Neuronal stem cell (in vitro differentiated cells): Measurements from ENCODE around the gene TNNT3.
A peak's percentile ranks its signal among the peaks of the same experiment; 100 is the strongest.
"Not testable (repeated sequence)": the region's sequence is repeated elsewhere in the genome, so short reads cannot be mapped to it uniquely, and the experiment has no call there.

Source experiments
- DNase-seq: peaks from one replicate; pipeline ENCODE4 v3.0.0-alpha.2; 2013; ENCODE audit warnings: low spot score
- H2AFZ ChIP-seq: one replicate; pipeline ENCODE4 v1.6.1; 2013; ENCODE audit warnings: mild to moderate bottlenecking, low read length, inconsistent platforms
- H2AK5ac ChIP-seq: 2 replicates; pipeline ENCODE4 v1.6.1; 2013; ENCODE audit warnings: low read depth, mild to moderate bottlenecking, inconsistent platforms, low read length, moderate library complexity, mixed read lengths
- H2BK120ac ChIP-seq: 2 replicates; pipeline ENCODE4 v1.6.1; 2013; ENCODE audit warnings: low read depth, mild to moderate bottlenecking, inconsistent platforms, low read length, moderate library complexity, mixed read lengths
- H2BK12ac ChIP-seq: one replicate; pipeline ENCODE4 v1.6.1; 2013; ENCODE audit warnings: low read length, inconsistent platforms
- H2BK15ac ChIP-seq: 2 replicates; pipeline ENCODE4 v1.6.1; 2013; ENCODE audit warnings: mild to moderate bottlenecking, low read length, inconsistent platforms, mixed read lengths
- H2BK5ac ChIP-seq: one replicate; pipeline ENCODE4 v1.6.1; 2013; ENCODE audit warnings: inconsistent platforms, mild to moderate bottlenecking, low read length, moderate library complexity
- H3K14ac ChIP-seq: one replicate; pipeline ENCODE4 v1.6.1; 2013; ENCODE audit warnings: low read length, inconsistent platforms
- H3K18ac ChIP-seq: 2 replicates; pipeline ENCODE4 v1.6.1; 2013; ENCODE audit warnings: low read length, inconsistent platforms
- H3K23ac ChIP-seq: 2 replicates; pipeline ENCODE4 v1.6.1; 2013; ENCODE audit warnings: low read depth, mild to moderate bottlenecking, mixed read lengths, low read length, inconsistent platforms; ENCODE audit not compliant: poor library complexity
- H3K27ac ChIP-seq: replicated peaks from 3 replicates; pipeline ENCODE4 v1.5.1; 2013; ENCODE audit warnings: low read length, inconsistent platforms
- H3K27me3 ChIP-seq, 3 experiments: 2 replicates each; pipeline ENCODE4 v1.6.1; 2013; ENCODE audit warnings: low read length in 3 of 3, mild to moderate bottlenecking in 2 of 3, inconsistent platforms in 1 of 3, low read depth in 1 of 3, mixed read lengths in 1 of 3, moderate library complexity in 1 of 3; ENCODE audit not compliant: control insufficient read depth in 3 of 3, insufficient read depth in 3 of 3
- H3K36me3 ChIP-seq, 2 donors: replicated peaks in 1 of 2; 2 replicates each; pipeline ENCODE4 v1.6.1; 2013; ENCODE audit warnings: low read length in 2 of 2; ENCODE audit not compliant: control insufficient read depth in 2 of 2, insufficient read depth in 2 of 2
- H3K4ac ChIP-seq: 2 replicates; pipeline ENCODE4 v1.6.1; 2013; ENCODE audit warnings: inconsistent platforms, mild to moderate bottlenecking, low read length, moderate library complexity
- H3K4me1 ChIP-seq, 2 donors: 1 replicate in 1 of 2; 2 replicates in 1 of 2; pipeline ENCODE4 v1.6.1; 2013; ENCODE audit warnings: low read length in 2 of 2, low read depth in 1 of 2; ENCODE audit not compliant: control insufficient read depth in 2 of 2, insufficient read depth in 1 of 2
- H3K4me2 ChIP-seq: one replicate; pipeline ENCODE4 v1.6.1; 2013; ENCODE audit warnings: mild to moderate bottlenecking, low read length, inconsistent platforms; ENCODE audit not compliant: insufficient read depth, poor library complexity, severe bottlenecking
- H3K4me3 ChIP-seq, 2 donors: 2 replicates each; pipeline ENCODE4 v1.5.1; 2013; ENCODE audit warnings: low read length in 2 of 2, mild to moderate bottlenecking in 2 of 2, inconsistent platforms in 1 of 2, moderate library complexity in 1 of 2
- H3K79me1 ChIP-seq: one replicate; pipeline ENCODE4 v1.6.1; 2013; ENCODE audit warnings: low read depth, mild to moderate bottlenecking, inconsistent platforms, low read length, moderate library complexity
- H3K9ac ChIP-seq: one replicate; pipeline ENCODE4 v1.6.1; 2013; ENCODE audit warnings: mild to moderate bottlenecking, low read depth, low read length, inconsistent platforms; ENCODE audit not compliant: poor library complexity
- H3K9me3 ChIP-seq, 2 donors: replicated peaks in 1 of 2; 2 replicates each; pipeline versions ENCODE3 to v1.6.1; 2013; ENCODE audit warnings: low read length in 2 of 2, mild to moderate bottlenecking in 2 of 2, inconsistent platforms in 1 of 2, low read depth in 1 of 2, mixed read lengths in 1 of 2, moderate library complexity in 1 of 2; ENCODE audit not compliant: control insufficient read depth in 2 of 2, insufficient read depth in 1 of 2
- H4K8ac ChIP-seq: one replicate; pipeline ENCODE4 v1.6.1; 2013; ENCODE audit warnings: low read depth, mild to moderate bottlenecking, inconsistent platforms, low read length, moderate library complexity
- H4K91ac ChIP-seq: one replicate; pipeline ENCODE4 v1.6.1; 2013; ENCODE audit warnings: low read length, low read depth, mild to moderate bottlenecking, inconsistent platforms; ENCODE audit not compliant: poor library complexity
- WGBS, 2 donors: extraction: QIAGEN DNeasy Blood & Tissue Kit; methylation state at CpG; one replicate each; pipeline ENCODE4 v1.1.7; 2013; ENCODE audit warnings: missing lambda C conversion rate in 2 of 2, mixed read lengths in 1 of 2; ENCODE audit not compliant: insufficient read length in 2 of 2, insufficient replicate concordance in 1 of 2; ENCODE audit errors: extremely low coverage in 2 of 2; 5-methylcytosine and 5-hydroxymethylcytosine counted together

The TNNT3 gene

DNA sequence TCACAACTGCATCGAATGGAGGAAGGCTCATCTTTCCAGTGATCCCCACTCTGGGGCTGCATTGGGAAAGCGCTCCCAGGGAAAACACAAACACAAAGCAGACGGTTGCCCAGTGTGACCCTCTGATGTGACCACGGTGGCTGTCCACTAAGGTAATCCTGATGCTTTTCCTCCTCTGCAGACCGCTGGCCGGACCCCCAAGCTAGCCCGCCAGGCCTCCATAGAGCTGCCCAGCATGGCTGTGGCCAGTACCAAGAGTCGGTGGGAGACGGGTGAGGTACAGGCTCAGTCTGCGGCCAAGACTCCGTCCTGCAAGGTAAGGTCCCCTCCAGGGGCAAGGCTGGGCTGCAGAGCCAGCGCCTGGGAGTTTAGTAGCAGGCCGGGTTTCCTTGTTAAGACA is 33.0 kb upstream of the TNNT3 start:
- H3K36me3 ChIP-seq, H3K9ac ChIP-seq, H3K23ac ChIP-seq, H3K4me2 ChIP-seq, H2BK120ac ChIP-seq, H3K18ac ChIP-seq, DNase-seq, H3K79me1 ChIP-seq, H4K91ac ChIP-seq, H3K9me3 ChIP-seq, H3K14ac ChIP-seq, H3K4me3 ChIP-seq, H3K4me1 ChIP-seq, H2AFZ ChIP-seq, H2BK12ac ChIP-seq, H2BK15ac ChIP-seq, H3K27ac ChIP-seq, H4K8ac ChIP-seq, H2AK5ac ChIP-seq, H3K4ac ChIP-seq, H2BK5ac ChIP-seq: not testable (repeated sequence)
- H3K27me3 ChIP-seq = peaks cover 0 to 27% (median 5%) of the 10 kb centered on the region in 3 experiments
- no CpG with 5 or more reads among the region's 13 CpGs for WGBS, 2 donors

DNA sequence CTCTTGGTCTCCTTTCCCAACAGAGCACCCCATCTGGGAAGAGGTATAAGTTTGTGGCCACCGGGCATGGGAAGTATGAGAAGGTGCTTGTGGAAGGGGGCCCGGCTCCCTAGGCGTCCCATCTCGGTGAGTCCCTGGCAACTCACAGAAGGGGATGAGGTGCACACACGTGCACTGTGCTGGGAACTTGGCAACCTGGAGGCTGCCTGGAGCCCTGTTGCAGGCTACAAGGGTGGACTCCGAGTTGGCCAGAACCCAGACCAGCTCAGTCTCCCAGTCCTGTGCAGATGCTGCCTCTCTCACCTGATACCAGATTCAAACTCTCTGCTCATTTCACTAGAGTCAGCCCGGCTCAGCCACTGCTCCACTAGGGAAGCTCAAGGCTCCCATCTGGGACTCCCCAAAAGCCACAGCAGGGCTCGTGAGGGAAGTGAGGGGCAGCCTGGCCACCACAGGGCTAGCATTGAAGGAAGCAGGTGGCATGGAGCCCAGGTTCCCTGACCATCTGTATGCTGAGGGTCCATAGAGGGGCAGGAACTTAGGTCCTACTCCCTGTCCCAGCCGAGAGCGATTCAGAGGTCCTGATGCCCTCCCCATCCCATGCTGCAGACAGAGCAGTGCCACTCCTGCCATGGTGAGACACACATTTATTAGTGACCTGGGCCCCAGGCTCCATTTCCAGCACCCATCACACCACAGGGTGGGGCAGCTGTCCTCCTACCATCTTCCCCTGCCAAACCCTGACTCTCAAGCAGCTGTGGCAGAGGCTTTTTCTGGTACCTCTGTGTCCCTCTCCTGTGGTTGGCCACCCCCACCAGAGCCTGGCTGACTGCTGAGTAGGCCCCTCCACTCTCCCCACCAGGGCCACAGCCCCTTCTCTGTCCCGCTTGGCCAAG is 31.8 kb upstream of the TNNT3 start:
- no CpG with 5 or more reads among the region's 11 CpGs for WGBS, 2 donors

DNA sequence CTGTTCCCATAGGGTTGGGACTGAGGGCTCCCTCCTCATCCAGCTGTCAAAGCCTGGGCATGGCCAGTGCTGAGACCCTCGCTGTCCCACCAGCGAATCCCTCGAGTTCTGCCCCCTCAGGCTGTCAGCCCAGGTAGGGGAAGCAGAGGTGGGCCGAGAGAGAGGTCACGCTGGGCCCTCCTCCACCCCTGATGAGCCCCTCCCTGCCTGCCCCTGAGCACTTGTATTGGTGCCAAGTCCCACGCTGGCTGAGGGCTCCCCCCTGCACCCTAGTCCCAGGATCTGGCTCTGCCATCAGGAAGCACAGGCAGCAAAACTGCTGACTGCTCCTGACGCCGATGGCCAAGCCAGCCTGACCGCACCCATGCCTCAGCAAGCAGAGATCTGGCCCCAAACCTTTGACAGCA is 31.2 kb upstream of the TNNT3 start:
- Histone ChIP-seq H4K91ac (peak overlapping the region; percentile 72), H3K9me3 (no peaks in the 10 kb centered on the region), H3K14ac (peak overlapping the region; percentile 82), H2BK15ac (peak overlapping the region; percentile 94), H3K79me1 (no peaks in the 10 kb centered on the region), H2BK5ac (peak overlapping the region; percentile 90), H4K8ac (no peak overlapping the region), H3K23ac (peak overlapping the region; percentile 60), H2AK5ac (peak overlapping the region; percentile 53), H2AFZ (no peak overlapping the region), H2BK12ac (peak overlapping the region; percentile 90), H3K4me3 (no peak overlapping the region), H2BK120ac (no peak overlapping the region), H3K4me2 (no peak overlapping the region), H3K4me1 (no peaks in the 10 kb centered on the region), H3K27ac (no peak overlapping the region), H3K27me3 (peaks cover 0 to 26% (median 5%) of the 10 kb centered on the region in 3 experiments), H3K9ac (peak overlapping the region; percentile 72), H3K4ac (no peak overlapping the region), H3K36me3 (no peaks in the 10 kb centered on the region), H3K18ac (peak overlapping the region; percentile 38)
- no peak for DNase-seq
- no CpG with 5 or more reads among the region's 9 CpGs for WGBS, 2 donors

More for the DNA sequence above, 31.8 kb upstream of the TNNT3 start:
- Histone ChIP-seq H3K79me1 (no peaks in the 10 kb centered on the region), H2BK120ac (no peak overlapping the region), H3K18ac (peak overlapping the region; percentile 28), H3K9me3 (no peaks in the 10 kb centered on the region), H2AK5ac (peak overlapping the region; percentile 46), H3K36me3 (no peaks in the 10 kb centered on the region), H3K9ac (no peak overlapping the region), H2BK15ac (peak overlapping the region; percentile 94), H3K4ac (no peak overlapping the region), H3K4me1 (peaks cover 0 to 3% of the 10 kb centered on the region in 2 donors), H3K4me2 (no peak overlapping the region), H2BK5ac (peak overlapping the region; percentile 90), H3K27ac (no peak overlapping the region), H2AFZ (no peak overlapping the region), H3K4me3 (no peak overlapping the region), H4K91ac (peak overlapping the region; percentile 72), H3K23ac (peak overlapping the region; percentile 60), H4K8ac (peak overlapping the region; percentile 96), H3K27me3 (peaks cover 0 to 27% (median 5%) of the 10 kb centered on the region in 3 experiments), H3K14ac (peak overlapping the region; percentile 82), H2BK12ac (peak overlapping the region; percentile 63)
- no peak for DNase-seq

DNA sequence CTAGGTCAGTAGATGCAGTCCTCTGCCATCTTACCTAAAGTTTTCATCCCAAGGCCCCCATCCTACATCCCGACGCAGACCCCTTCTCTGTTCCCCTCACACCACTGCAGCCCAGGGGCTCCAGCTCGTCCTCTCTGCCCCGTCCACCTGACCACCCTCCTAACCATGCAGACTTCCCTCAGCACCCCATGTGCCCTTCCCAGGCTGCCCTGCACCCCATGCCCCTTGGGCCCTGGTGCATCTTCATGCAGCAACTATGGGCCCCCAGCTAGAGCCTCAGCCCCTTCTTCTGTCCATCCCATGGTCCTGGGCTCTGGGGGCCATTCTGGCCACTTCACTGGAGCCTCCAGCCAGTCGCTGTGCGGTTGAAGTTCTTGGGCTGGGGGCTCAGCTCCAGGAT is 30.7 kb upstream of the TNNT3 start:
- Histone ChIP-seq H3K23ac (no peak overlapping the region), H3K4me1 (no peaks in the 10 kb centered on the region), H2BK120ac (no peak overlapping the region), H2BK5ac (no peak overlapping the region), H3K9me3 (no peaks in the 10 kb centered on the region), H3K18ac (no peak overlapping the region), H2BK15ac (peak overlapping the region; percentile 94), H4K91ac (no peak overlapping the region), H3K4ac (no peak overlapping the region), H2AK5ac (peak overlapping the region; percentile 53), H3K27me3 (peaks cover 0 to 25% (median 5%) of the 10 kb centered on the region in 3 experiments), H3K4me3 (no peak overlapping the region), H2BK12ac (no peak overlapping the region), H4K8ac (no peak overlapping the region), H3K14ac (peak overlapping the region; percentile 82), H3K9ac (no peak overlapping the region), H2AFZ (no peak overlapping the region), H3K36me3 (no peaks in the 10 kb centered on the region), H3K27ac (no peak overlapping the region), H3K79me1 (no peaks in the 10 kb centered on the region), H3K4me2 (no peak overlapping the region)
- DNase-seq = no peak
- WGBS, 2 donors = no CpG with 5 or more reads among the region's 6 CpGs
